AG04450 (cell line): ENCODE measurements around the gene ARHGEF17. TPM values are rescaled to one million over a fixed set of nuclear protein-coding genes. Genes with fewer than 3 reads are reported as not detected.

Source experiments
- CTCF ChIA-PET: fragments of 300-600, 350-600 bp; formaldehyde crosslinking; extraction: SDS; loops from one replicate; lab custom pipeline; 2022; ENCODE audit warnings: antibody characterized with exemption, inconsistent platforms; lab: Charles Lee
- POLR2A ChIA-PET: fragments of 350-600 bp; formaldehyde crosslinking; extraction: SDS; loops from one replicate; lab custom pipeline; 2021; ENCODE audit warnings: antibody characterized with exemption, inconsistent platforms; lab: Yijun Ruan, JAX
- DNase-seq: peaks from one replicate; pipeline ENCODE4 v3.0.0-alpha.2; 2011; ENCODE audit warnings: low read depth, low spot score
- H3K27ac ChIP-seq: one replicate; pipeline ENCODE4 v1.5.1; 2012; ENCODE audit warnings: low read depth, low read length, control low read depth
- H3K27me3 ChIP-seq: one replicate; pipeline ENCODE4 v1.6.0; 2012; ENCODE audit warnings: low read length; ENCODE audit not compliant: control insufficient read depth, insufficient read depth
- H3K4me3 ChIP-seq: 2 replicates; pipeline ENCODE4 v1.5.1; 2011; ENCODE audit warnings: mild to moderate bottlenecking, low read depth, low read length, control low read depth
- H3K9me3 ChIP-seq: 2 replicates; pipeline ENCODE4 v1.5.1; 2012; ENCODE audit warnings: low read length; ENCODE audit not compliant: control insufficient read depth, insufficient read depth
- polyA plus RNA-seq: library from polyadenylated mRNA; depleted of rRNA; stranded (reverse); fragments of >200 nt; gene quantifications from 2 replicates; pipeline ENCODE4 v1.2.3, GENCODE V29; 2011
- TF ChIP-seq, protein P1 (sequence below): IDR thresholded peaks from 2 replicates; pipeline ENCODE4 v1.5.1; 2011; ENCODE audit warnings: low read depth, low read length, control low read depth, inconsistent platforms

The ARHGEF17 gene
- polyA plus RNA-seq, 1 experiment, result 30.6 TPM

GRCh38 chr11:73395297-73396208, 87.5 kb downstream of the ARHGEF17 start:
- CTCF ChIA-PET, result interaction anchor here (0.7 to 2.8 kb wide), 3 partner anchors 45 to 265 kb away, joined by 4 to 11 read pairs (median 4); no protein-coding TSS in a partner anchor
- Histone ChIP-seq H3K27me3 (no peaks in the 10 kb centered on the region), H3K4me3 (no peak overlapping the region), H3K9me3 (no peaks in the 10 kb centered on the region), H3K27ac (no peak overlapping the region)
- TF ChIP-seq, protein P1, sequence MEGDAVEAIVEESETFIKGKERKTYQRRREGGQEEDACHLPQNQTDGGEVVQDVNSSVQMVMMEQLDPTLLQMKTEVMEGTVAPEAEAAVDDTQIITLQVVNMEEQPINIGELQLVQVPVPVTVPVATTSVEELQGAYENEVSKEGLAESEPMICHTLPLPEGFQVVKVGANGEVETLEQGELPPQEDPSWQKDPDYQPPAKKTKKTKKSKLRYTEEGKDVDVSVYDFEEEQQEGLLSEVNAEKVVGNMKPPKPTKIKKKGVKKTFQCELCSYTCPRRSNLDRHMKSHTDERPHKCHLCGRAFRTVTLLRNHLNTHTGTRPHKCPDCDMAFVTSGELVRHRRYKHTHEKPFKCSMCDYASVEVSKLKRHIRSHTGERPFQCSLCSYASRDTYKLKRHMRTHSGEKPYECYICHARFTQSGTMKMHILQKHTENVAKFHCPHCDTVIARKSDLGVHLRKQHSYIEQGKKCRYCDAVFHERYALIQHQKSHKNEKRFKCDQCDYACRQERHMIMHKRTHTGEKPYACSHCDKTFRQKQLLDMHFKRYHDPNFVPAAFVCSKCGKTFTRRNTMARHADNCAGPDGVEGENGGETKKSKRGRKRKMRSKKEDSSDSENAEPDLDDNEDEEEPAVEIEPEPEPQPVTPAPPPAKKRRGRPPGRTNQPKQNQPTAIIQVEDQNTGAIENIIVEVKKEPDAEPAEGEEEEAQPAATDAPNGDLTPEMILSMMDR, result no peak
- DNase-seq, result no peak
- POLR2A ChIA-PET, result no interaction called here

- DNase-seq, result no peak
- POLR2A ChIA-PET, result no interaction called here
- no peak overlapping the region for H3K4me3 ChIP-seq
- TF ChIP-seq, protein P1, result no peak
- no peaks in the 10 kb centered on the region for H3K27me3 ChIP-seq
- H3K9me3 ChIP-seq, result no peaks in the 10 kb centered on the region
- CTCF ChIA-PET, result interaction anchor here (0.7 to 2.8 kb wide), 6 partner anchors 45 to 264 kb away, joined by 3 to 19 read pairs (median 4); no protein-coding TSS in a partner anchor
- H3K27ac ChIP-seq, result no peak overlapping the region
These were observed 88.3 kb downstream of the ARHGEF17 start for GRCh38 chr11:73396251-73396930.

DNA sequence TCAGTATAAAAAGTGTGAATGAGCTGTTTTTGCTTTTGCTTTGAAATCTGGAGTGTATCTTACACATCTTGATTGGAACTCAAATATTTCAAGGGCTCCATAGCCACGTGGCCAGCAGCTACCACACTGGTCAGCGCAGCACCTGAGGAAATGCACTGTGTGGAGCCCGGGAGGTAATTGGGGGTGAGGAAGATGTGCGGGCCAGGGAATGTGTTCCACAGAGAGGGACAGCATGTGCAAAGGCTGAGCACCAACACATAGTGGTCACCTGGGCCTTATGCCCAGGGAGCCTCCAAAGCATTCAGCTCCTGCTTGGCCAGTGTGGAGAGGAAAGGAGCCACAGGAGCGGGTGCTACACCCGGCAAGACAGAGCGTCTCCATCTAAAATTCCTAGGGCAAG, 88.9 kb downstream of the ARHGEF17 start:
- POLR2A ChIA-PET, result no interaction called here
- Histone ChIP-seq H3K27ac (no peak overlapping the region), H3K27me3 (no peaks in the 10 kb centered on the region), H3K9me3 (no peaks in the 10 kb centered on the region), H3K4me3 (no peak overlapping the region)
- DNase-seq, result no peak
- CTCF ChIA-PET, result interaction anchor here (0.8 to 2.8 kb wide), 5 partner anchors 46 to 264 kb away, joined by 3 to 19 read pairs (median 4); no protein-coding TSS in a partner anchor
- TF ChIP-seq, protein P1, result no peak

DNA sequence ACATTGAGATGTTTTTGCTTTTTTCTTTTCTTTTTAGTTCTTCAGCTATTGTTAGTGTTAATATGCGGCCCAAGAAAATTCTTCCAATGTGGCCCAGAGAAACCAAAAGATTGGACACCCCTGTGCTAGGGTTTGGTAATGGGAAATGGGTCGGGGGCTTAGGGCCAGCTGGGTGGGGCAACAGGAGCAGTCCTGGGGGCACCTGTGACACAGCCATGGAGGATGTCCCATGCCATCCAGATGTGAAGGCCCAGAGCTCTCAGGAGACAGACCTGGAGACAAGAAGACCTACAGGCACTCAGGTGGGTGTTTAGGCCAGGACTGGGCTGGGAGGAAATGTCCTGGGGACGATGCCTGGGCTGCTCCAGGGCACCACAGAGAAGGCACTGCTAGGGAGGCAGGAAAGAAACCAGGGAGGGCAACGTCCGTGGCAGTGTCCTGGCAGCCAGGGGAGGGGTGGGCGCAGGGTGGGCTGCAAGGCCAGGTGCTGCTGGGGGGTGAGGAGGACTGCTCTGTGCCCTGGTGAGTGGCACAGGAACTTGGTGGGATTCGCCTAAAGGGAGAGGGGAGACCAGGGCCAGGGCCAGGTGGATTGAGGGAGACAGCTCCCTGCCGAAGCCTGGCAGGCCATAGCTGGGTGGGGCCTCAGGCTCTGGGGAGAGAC, 89.5 kb downstream of the ARHGEF17 start:
- ChIA-PET POLR2A (no interaction called here), CTCF (interaction anchor here (0.8 to 2.8 kb wide), 4 partner anchors 46 to 263 kb away, joined by 3 to 19 read pairs (median 8); no protein-coding TSS in a partner anchor)
- H3K9me3 ChIP-seq, result no peaks in the 10 kb centered on the region
- H3K4me3 ChIP-seq, result no peak overlapping the region
- TF ChIP-seq, protein P1, result no peak
- DNase-seq, result no peak
- H3K27me3 ChIP-seq, result no peaks in the 10 kb centered on the region
- H3K27ac ChIP-seq, result no peak overlapping the region
